Naive thymus-derived CD4-positive, alpha-beta T cell (primary cell): ENCODE data around the gene ZBTB47. TPM values are rescaled to one million over a fixed set of nuclear protein-coding genes. Genes with fewer than 3 reads are reported as not detected.

Experiments used
- ATAC-seq: fragments of 150-1000 bp; cut with Tn5 transposase; 2 replicates; pipeline ENCODE4 v1.10.0; 2021; ENCODE audit warnings: mild to moderate bottlenecking, moderate library complexity
- CTCF ChIA-PET: fragments of 350-600 bp; sonication (Branson Sonifier 250); formaldehyde crosslinking; loops from one replicate; lab custom pipeline; 2021; ENCODE audit warnings: antibody characterized with exemption; lab: Charles Lee
- POLR2A ChIA-PET: fragments of 350-600 bp; sonication (Branson Sonifier 250); formaldehyde crosslinking; loops from one replicate; lab custom pipeline; 2021; ENCODE audit warnings: antibody characterized with exemption, inconsistent platforms; lab: Charles Lee
- DNase-seq, 9 donors: peaks; one replicate each; pipeline versions ENCODE4 v3.0.0 to v3.0.0-alpha.2; 2020 to 2022; ENCODE audit warnings: mixed read lengths in 1 of 9
- H3K27ac ChIP-seq: one replicate; pipeline ENCODE4 v1.7.0; 2013; ENCODE audit warnings: mild to moderate bottlenecking, low read depth, low read length, moderate library complexity
- H3K27me3 ChIP-seq, 2 donors: one replicate each; pipeline ENCODE4 v1.7.0; 2013; ENCODE audit warnings: low read length in 2 of 2, mild to moderate bottlenecking in 2 of 2, moderate library complexity in 2 of 2; ENCODE audit not compliant: control insufficient read depth in 2 of 2, insufficient read depth in 2 of 2
- H3K36me3 ChIP-seq, 3 experiments: 1 replicate in 2 of 3; 2 replicates in 1 of 3; pipeline ENCODE4 v1.7.0; 2013; ENCODE audit warnings: low read length in 3 of 3, mild to moderate bottlenecking in 3 of 3, moderate library complexity in 1 of 3; ENCODE audit not compliant: insufficient read depth in 3 of 3, control insufficient read depth in 2 of 3
- H3K4me1 ChIP-seq, 2 donors: one replicate each; pipeline ENCODE4 v1.7.0; 2013; ENCODE audit warnings: low read length in 2 of 2, mild to moderate bottlenecking in 2 of 2, moderate library complexity in 1 of 2; ENCODE audit not compliant: control insufficient read depth in 2 of 2, insufficient read depth in 2 of 2
- H3K4me3 ChIP-seq: 2 replicates; pipeline ENCODE4 v1.7.0; 2013; ENCODE audit warnings: mild to moderate bottlenecking, low read length
- H3K9me3 ChIP-seq, 3 experiments: 1 replicate in 2 of 3; 2 replicates in 1 of 3; pipeline ENCODE4 v1.7.0; 2013; ENCODE audit warnings: low read length in 3 of 3; ENCODE audit not compliant: control insufficient read depth in 2 of 3
- H3K27ac Mint-ChIP-seq, 9 donors: one replicate each; pipeline ENCODE4 v1.8.0; 2020 to 2022; ENCODE audit warnings: mixed read lengths in 9 of 9, mild to moderate bottlenecking in 8 of 9, moderate library complexity in 5 of 9, inconsistent platforms in 2 of 9
- H3K27me3 Mint-ChIP-seq, 5 donors: one replicate each; pipeline ENCODE4 v1.8.0; 2021 to 2022; ENCODE audit warnings: mixed read lengths in 5 of 5, mild to moderate bottlenecking in 1 of 5
- H3K36me3 Mint-ChIP-seq, 5 donors: one replicate each; pipeline ENCODE4 v1.8.0; 2020 to 2022; ENCODE audit warnings: mixed read lengths in 5 of 5, mild to moderate bottlenecking in 3 of 5, inconsistent platforms in 1 of 5
- H3K4me1 Mint-ChIP-seq, 7 donors: one replicate each; pipeline ENCODE4 v1.8.0; 2020 to 2022; ENCODE audit warnings: mixed read lengths in 7 of 7, mild to moderate bottlenecking in 3 of 7, inconsistent platforms in 1 of 7
- H3K4me3 Mint-ChIP-seq, 10 donors: one replicate each; pipeline ENCODE4 v1.8.0; 2020 to 2022; ENCODE audit warnings: mild to moderate bottlenecking in 10 of 10, mixed read lengths in 10 of 10, moderate library complexity in 6 of 10, inconsistent platforms in 2 of 10
- H3K9me3 Mint-ChIP-seq, 11 donors: one replicate each; pipeline ENCODE4 v1.8.0; 2020 to 2022; ENCODE audit warnings: mixed read lengths in 11 of 11, mild to moderate bottlenecking in 4 of 11, inconsistent platforms in 1 of 11, moderate library complexity in 1 of 11
- intact Hi-C, 2 donors: fragments of 100-400 bp; cut with micrococcal nuclease; formaldehyde crosslinking; loops; one replicate each; pipeline ENCODE4 v1.15.1; 2023
- polyA plus RNA-seq, 2 donors: library from polyadenylated mRNA; unstranded; fragments of 300-500 nt; fragmentation: Illumina TruSeq; gene quantifications; one replicate each; pipeline ENCODE4 v1.2.3, GENCODE V29; 2021
- total RNA-seq, 6 experiments: library from RNA in 5 of 6; stranded (reverse) in 5 of 6; gene quantifications; 1 replicate in 5 of 6; 2 replicates in 1 of 6; pipeline ENCODE4 v1.2.3 and lab custom pipeline; 2021 to 2026

ZBTB47 gene
- total and polyA plus RNA-seq, 7 experiments from 2014 or later, result 0.38 to 3.8 (median 1.6) TPM; not detected in 2

DNA sequence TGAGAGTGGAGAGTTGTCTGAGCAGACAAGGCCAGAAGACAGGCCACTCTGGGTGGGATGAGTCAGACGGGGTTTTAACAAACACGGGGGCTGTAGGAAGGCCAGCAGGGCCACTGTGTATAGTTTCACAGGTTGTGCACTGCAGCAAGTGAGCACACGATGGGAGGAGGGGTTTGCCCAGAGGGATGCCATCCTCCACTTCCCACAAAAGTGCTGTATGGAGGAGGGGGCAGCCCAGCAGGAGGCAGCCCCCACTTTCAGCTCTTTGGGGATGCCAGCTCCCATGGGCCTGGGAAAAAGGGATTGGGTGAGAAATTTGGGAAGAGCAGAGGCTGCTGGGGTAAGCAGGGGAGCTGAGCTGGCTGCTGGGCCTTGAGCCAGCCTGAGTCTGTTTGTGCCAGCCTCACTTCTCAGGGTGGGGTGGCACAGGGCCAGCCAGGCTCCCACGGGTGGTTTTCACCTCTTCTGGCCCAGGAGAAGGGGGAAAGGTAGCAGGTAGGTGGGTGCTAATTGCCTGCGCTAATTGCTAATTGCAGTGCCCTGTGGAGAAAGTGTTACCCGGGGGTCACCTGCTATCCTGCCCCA lies 6.7 kb downstream of the ZBTB47 start:
- ChIA-PET CTCF (no interaction called here), POLR2A (no interaction called here)
- no peaks in the 10 kb centered on the region for H3K36me3 Mint-ChIP-seq
- Histone ChIP-seq H3K9me3 (no peaks in the 10 kb centered on the region), H3K4me3 (no peak overlapping the region), H3K27me3 (no peaks in the 10 kb centered on the region), H3K27ac (no peak overlapping the region), H3K4me1 (no peaks in the 10 kb centered on the region), H3K36me3 (no peaks in the 10 kb centered on the region)
- intact Hi-C loops, result no loop called here
- H3K27me3 Mint-ChIP-seq, result peaks cover 0 to 2% (median 0%) of the 10 kb centered on the region in 5 donors
- DNase-seq (no peak), ATAC-seq (no peak)
- H3K9me3 Mint-ChIP-seq, result no peaks in the 10 kb centered on the region
- peak overlapping the region in 2 of 9 donors; percentile 16 to 55 for H3K27ac Mint-ChIP-seq
- H3K4me1 Mint-ChIP-seq, result peaks cover 0 to 8% (median 0%) of the 10 kb centered on the region in 7 donors
- H3K4me3 Mint-ChIP-seq, result no peak overlapping the region

DNA sequence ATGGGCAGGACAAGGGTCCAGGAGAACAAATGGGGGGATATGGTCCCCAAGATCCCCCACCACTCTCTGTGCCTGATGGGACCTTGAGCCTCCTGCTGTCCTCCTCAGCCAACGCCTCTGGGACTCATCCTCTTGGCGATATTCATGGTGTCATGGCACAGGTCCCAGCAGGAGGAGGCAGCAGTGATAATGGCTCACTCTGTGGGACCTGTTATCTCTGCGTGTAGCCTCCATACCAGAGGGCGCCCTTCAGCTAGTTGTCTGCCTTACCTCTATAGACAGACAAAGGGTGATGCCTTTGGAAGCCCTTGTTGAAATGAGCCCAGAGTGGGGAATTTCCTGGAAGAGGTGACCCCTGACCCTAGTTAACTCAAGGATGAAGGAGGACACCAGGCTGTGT lies 7.4 kb downstream of the ZBTB47 start:
- ATAC-seq, result no peak

DNA sequence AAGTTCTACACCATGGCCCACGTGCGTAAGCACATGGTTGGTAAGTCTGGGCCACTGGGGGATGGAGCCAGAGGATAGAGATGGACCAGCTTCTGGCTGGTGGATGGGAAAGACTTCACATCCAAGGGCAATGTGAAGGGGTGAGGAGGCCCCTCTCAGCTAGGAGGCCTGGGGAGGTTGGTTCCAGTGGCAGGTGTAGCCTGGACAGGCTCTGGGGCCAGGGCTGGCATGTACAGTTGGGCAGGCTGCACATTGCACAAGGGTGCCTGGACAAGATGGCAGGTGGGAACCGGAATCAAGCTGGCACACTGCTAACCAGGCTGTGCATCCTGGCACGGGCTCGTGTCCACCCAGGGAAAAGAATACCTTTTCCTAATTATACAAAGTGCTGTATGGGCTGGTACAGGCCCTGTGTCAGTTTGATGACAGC lies 8.1 kb downstream of the ZBTB47 start:
- ChIA-PET CTCF (no interaction called here), POLR2A (interaction anchor here (0.6 kb wide), 1 partner anchor 84 kb away, joined by 4 read pairs; no protein-coding TSS in a partner anchor)
- DNase-seq (no peak), ATAC-seq (no peak)
- intact Hi-C loops, result no loop called here
- no peak overlapping the region for H3K27ac ChIP-seq
- H3K9me3 ChIP-seq, result no peaks in the 10 kb centered on the region
- Mint-ChIP-seq H3K27me3 (peaks cover 0 to 3% (median 0%) of the 10 kb centered on the region in 5 donors), H3K4me3 (no peak overlapping the region), H3K27ac (no peak overlapping the region), H3K36me3 (no peaks in the 10 kb centered on the region), H3K9me3 (no peaks in the 10 kb centered on the region), H3K4me1 (peaks cover 0 to 4% (median 0%) of the 10 kb centered on the region in 7 donors)
- H3K4me1 ChIP-seq, result no peaks in the 10 kb centered on the region
- no peaks in the 10 kb centered on the region for H3K36me3 ChIP-seq
- no peak overlapping the region for H3K4me3 ChIP-seq
- no peaks in the 10 kb centered on the region for H3K27me3 ChIP-seq

More for the DNA sequence above, 7.4 kb downstream of the ZBTB47 start:
- Mint-ChIP-seq H3K9me3 (no peaks in the 10 kb centered on the region), H3K4me1 (peaks cover 0 to 8% (median 0%) of the 10 kb centered on the region in 7 donors), H3K36me3 (no peaks in the 10 kb centered on the region), H3K27ac (peak overlapping the region in 1 of 9 donors; percentile 43), H3K27me3 (peaks cover 0 to 2% (median 0%) of the 10 kb centered on the region in 5 donors), H3K4me3 (no peak overlapping the region)
- Histone ChIP-seq H3K4me1 (no peaks in the 10 kb centered on the region), H3K27me3 (no peaks in the 10 kb centered on the region), H3K9me3 (no peaks in the 10 kb centered on the region), H3K4me3 (no peak overlapping the region), H3K27ac (no peak overlapping the region), H3K36me3 (no peaks in the 10 kb centered on the region)
- intact Hi-C loops, result no loop called here
- no peak for DNase-seq
- CTCF ChIA-PET, result no interaction called here
- POLR2A ChIA-PET, result interaction anchor here (0.6 kb wide), 1 partner anchor 85 kb away, joined by 4 read pairs; no protein-coding TSS in a partner anchor

- H3K4me3 Mint-ChIP-seq, result no peak overlapping the region
- no peak for DNase-seq
- peaks cover 0 to 4% (median 0%) of the 10 kb centered on the region in 7 donors for H3K4me1 Mint-ChIP-seq
- no peaks in the 10 kb centered on the region for H3K36me3 Mint-ChIP-seq
- ChIA-PET POLR2A (no interaction called here), CTCF (no interaction called here)
- H3K27ac Mint-ChIP-seq, result no peak overlapping the region
- no peak for ATAC-seq
- no peaks in the 10 kb centered on the region for H3K36me3 ChIP-seq
- H3K9me3 ChIP-seq, result no peaks in the 10 kb centered on the region
- intact Hi-C loops, result no loop called here
- H3K27me3 Mint-ChIP-seq, result peaks cover 0 to 3% (median 0%) of the 10 kb centered on the region in 5 donors
- H3K9me3 Mint-ChIP-seq, result no peaks in the 10 kb centered on the region
- H3K27ac ChIP-seq, result no peak overlapping the region
- H3K4me3 ChIP-seq, result no peak overlapping the region
- H3K4me1 ChIP-seq, result no peaks in the 10 kb centered on the region
- no peaks in the 10 kb centered on the region for H3K27me3 ChIP-seq
These were observed 8.7 kb downstream of the ZBTB47 start for GRCh38 chr3:42662037-42662812.

DNA sequence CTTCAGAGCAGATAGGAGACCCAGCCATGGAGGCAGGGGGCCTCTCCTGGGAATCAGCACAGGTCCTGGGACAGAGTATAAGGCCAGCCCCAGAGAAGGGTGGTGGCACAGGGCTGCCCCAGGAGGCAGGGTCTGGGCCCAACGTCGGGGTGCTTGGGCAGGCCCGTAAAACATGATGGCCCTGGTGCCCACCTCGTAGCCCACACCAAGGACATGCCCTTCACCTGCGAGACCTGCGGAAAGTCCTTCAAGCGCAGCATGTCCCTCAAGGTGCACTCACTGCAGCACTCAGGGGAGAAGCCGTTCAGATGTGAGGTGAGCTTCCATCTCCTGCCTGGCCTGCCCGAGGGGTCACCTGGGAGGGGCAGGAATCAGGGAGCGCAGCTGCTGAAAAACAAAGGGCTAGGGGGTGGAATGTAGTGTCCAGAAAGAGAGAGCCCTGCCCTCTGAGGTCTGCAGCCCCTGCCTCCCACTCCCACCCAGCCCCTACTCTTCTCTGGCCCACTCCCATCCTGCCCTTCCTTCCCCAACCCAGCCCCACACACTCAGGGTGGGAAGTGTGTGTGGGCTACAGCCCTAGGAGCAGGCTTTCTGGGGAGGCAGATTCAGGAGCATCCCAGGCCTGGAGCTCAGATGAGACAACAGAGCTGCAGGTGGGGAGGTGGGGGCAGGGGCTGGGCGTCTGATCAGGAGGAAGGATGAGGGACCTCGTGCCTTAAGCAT lies 9.5 kb downstream of the ZBTB47 start:
- no peak for ATAC-seq
- no peak overlapping the region for H3K4me3 ChIP-seq
- peaks cover 0 to 4% (median 0%) of the 10 kb centered on the region in 7 donors for H3K4me1 Mint-ChIP-seq
- no peaks in the 10 kb centered on the region for H3K9me3 ChIP-seq
- no peak overlapping the region for H3K27ac ChIP-seq
- H3K36me3 ChIP-seq, result no peaks in the 10 kb centered on the region
- H3K27me3 Mint-ChIP-seq, result peaks cover 0 to 3% (median 0%) of the 10 kb centered on the region in 5 donors
- POLR2A ChIA-PET, result no interaction called here
- peak overlapping the region in 1 of 9 donors; percentile 47 for H3K27ac Mint-ChIP-seq
- no peaks in the 10 kb centered on the region for H3K36me3 Mint-ChIP-seq
- no peaks in the 10 kb centered on the region for H3K27me3 ChIP-seq
- no peaks in the 10 kb centered on the region for H3K9me3 Mint-ChIP-seq
- no peaks in the 10 kb centered on the region for H3K4me1 ChIP-seq
- CTCF ChIA-PET, result no interaction called here
- H3K4me3 Mint-ChIP-seq, result no peak overlapping the region
- intact Hi-C loops, result no loop called here
- DNase-seq, result no peak

- H3K27ac Mint-ChIP-seq, result peak overlapping the region in 1 of 9 donors; percentile 47
These were observed 10.3 kb downstream of the ZBTB47 start for GRCh38 chr3:42663581-42664437.

More at GRCh38 chr3:42663581-42664437, 10.3 kb downstream of the ZBTB47 start:
- ATAC-seq (no peak), DNase-seq (no peak)
- Mint-ChIP-seq H3K36me3 (no peaks in the 10 kb centered on the region), H3K4me3 (no peak overlapping the region), H3K27me3 (peaks cover 0 to 3% (median 0%) of the 10 kb centered on the region in 5 donors), H3K4me1 (peaks cover 0 to 4% (median 0%) of the 10 kb centered on the region in 7 donors), H3K9me3 (no peaks in the 10 kb centered on the region)
- Histone ChIP-seq H3K4me1 (no peaks in the 10 kb centered on the region), H3K9me3 (no peaks in the 10 kb centered on the region), H3K27ac (no peak overlapping the region), H3K27me3 (no peaks in the 10 kb centered on the region), H3K4me3 (no peak overlapping the region), H3K36me3 (no peaks in the 10 kb centered on the region)
- ChIA-PET CTCF (no interaction called here), POLR2A (no interaction called here)
- intact Hi-C loops, result no loop called here
